ENCODE results near the gene ROR1. TPM values are rescaled to one million over a fixed set of nuclear protein-coding genes. Genes with fewer than 3 reads are reported as not detected.

The ROR1 gene
- total and polyA plus RNA-seq, 4 donors: 4.0 to 30.9 (median 11.4) TPM

GRCh38 chr1:63931468-63931867, 157.7 kb downstream of the ROR1 start:
- no peak for ATAC-seq (ENCODE audit: low FRiP score)

DNA sequence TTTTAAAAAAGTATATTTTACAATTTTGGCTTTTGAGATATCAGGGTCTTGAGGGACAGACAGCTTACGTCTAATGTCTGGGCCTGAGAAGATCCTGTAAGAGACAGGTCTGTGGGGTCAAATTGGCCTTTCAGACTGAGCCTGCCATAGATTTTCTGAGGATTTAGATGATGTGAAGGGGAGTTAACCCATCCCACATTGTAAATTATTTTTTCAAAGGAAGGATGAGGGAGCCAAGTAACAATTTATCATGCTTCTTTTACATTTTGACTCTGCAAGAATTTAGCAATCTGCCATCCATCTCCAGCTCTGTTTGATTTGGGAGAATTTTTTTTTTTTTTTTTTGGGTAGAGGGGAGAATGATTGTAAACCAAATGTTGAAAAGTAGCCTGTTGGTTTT, 160.9 kb downstream of the ROR1 start:
- WGBS, 2 donors: 0 to 10% methylated on average over 1 of the region's 1 CpG
- ATAC-seq (ENCODE audit: low FRiP score): no peak

More at GRCh38 chr1:63931468-63931867, 157.7 kb downstream of the ROR1 start:
- no peaks in the 10 kb centered on the region for H3K27me3 ChIP-seq (ENCODE audit: control insufficient read depth in 1 of 2, insufficient read depth in 2 of 2, low read length in 1 of 2)
- intact Hi-C loops (cut with DNase I): loop anchor here (5.0 to 10.0 kb wide), 2 partner anchors 51 to 203 kb away; no protein-coding TSS in a partner anchor
- no peak overlapping the region for H3K4me3 ChIP-seq (ENCODE audit: low read length in 2 of 2)
- no peak for DNase-seq
- peaks cover 13 to 18% of the 10 kb centered on the region in 2 donors for H3K4me1 ChIP-seq (ENCODE audit: control insufficient read depth in 1 of 2, insufficient read depth in 2 of 2, low read length in 2 of 2)
- H3K36me3 ChIP-seq (ENCODE audit: control insufficient read depth in 1 of 2, insufficient read depth in 2 of 2, low read length in 1 of 2): no peaks in the 10 kb centered on the region
- peak overlapping the region in 1 of 2 donors; percentile 75 for H3K27ac ChIP-seq (ENCODE audit: low read depth in 1 of 2, low read length in 2 of 2)
- 23 to 25% methylated on average over 2 of the region's 2 CpGs for WGBS, 2 donors
- H3K9me3 ChIP-seq (ENCODE audit: control insufficient read depth, low read length): no peaks in the 10 kb centered on the region

GRCh38 chr1:63935143-63935542, 161.3 kb downstream of the ROR1 start:
- intact Hi-C loops (cut with DNase I): loop anchor here in 1 of 2 donors (10.0 kb wide), 1 partner anchor 200 kb away; no protein-coding TSS in a partner anchor
- ATAC-seq (ENCODE audit: low FRiP score) (no peak), DNase-seq (no peak)
- Histone ChIP-seq H3K27me3 (ENCODE audit: control insufficient read depth in 1 of 2, insufficient read depth in 2 of 2, low read length in 1 of 2) (no peaks in the 10 kb centered on the region), H3K4me1 (ENCODE audit: control insufficient read depth in 1 of 2, insufficient read depth in 2 of 2, low read length in 2 of 2) (peaks cover 8 to 25% of the 10 kb centered on the region in 2 donors), H3K36me3 (ENCODE audit: control insufficient read depth in 1 of 2, insufficient read depth in 2 of 2, low read length in 1 of 2) (no peaks in the 10 kb centered on the region), H3K4me3 (ENCODE audit: low read length in 2 of 2) (no peak overlapping the region), H3K27ac (ENCODE audit: low read depth in 1 of 2, low read length in 2 of 2) (peak overlapping the region in 1 of 2 donors; percentile 56), H3K9me3 (ENCODE audit: control insufficient read depth, low read length) (no peaks in the 10 kb centered on the region)
- 23 to 42% methylated on average over 1 of the region's 1 CpG for WGBS, 2 donors

More for the DNA sequence above, 160.9 kb downstream of the ROR1 start:
- DNase-seq: no peak
- Histone ChIP-seq H3K27me3 (ENCODE audit: control insufficient read depth in 1 of 2, insufficient read depth in 2 of 2, low read length in 1 of 2) (no peaks in the 10 kb centered on the region), H3K9me3 (ENCODE audit: control insufficient read depth, low read length) (no peaks in the 10 kb centered on the region), H3K36me3 (ENCODE audit: control insufficient read depth in 1 of 2, insufficient read depth in 2 of 2, low read length in 1 of 2) (no peaks in the 10 kb centered on the region), H3K4me3 (ENCODE audit: low read length in 2 of 2) (no peak overlapping the region), H3K4me1 (ENCODE audit: control insufficient read depth in 1 of 2, insufficient read depth in 2 of 2, low read length in 2 of 2) (peaks cover 8 to 21% of the 10 kb centered on the region in 2 donors), H3K27ac (ENCODE audit: low read depth in 1 of 2, low read length in 2 of 2) (peak overlapping the region in 1 of 2 donors; percentile 25)
- intact Hi-C loops (cut with DNase I): loop anchor here (5.0 to 10.0 kb wide), 2 partner anchors 48 to 200 kb away; no protein-coding TSS in a partner anchor

- Histone ChIP-seq H3K4me1 (ENCODE audit: control insufficient read depth in 1 of 2, insufficient read depth in 2 of 2, low read length in 2 of 2) (peaks cover 8 to 28% of the 10 kb centered on the region in 2 donors), H3K4me3 (ENCODE audit: low read length in 2 of 2) (no peak overlapping the region), H3K36me3 (ENCODE audit: control insufficient read depth in 1 of 2, insufficient read depth in 2 of 2, low read length in 1 of 2) (no peaks in the 10 kb centered on the region), H3K9me3 (ENCODE audit: control insufficient read depth, low read length) (no peaks in the 10 kb centered on the region), H3K27me3 (ENCODE audit: control insufficient read depth in 1 of 2, insufficient read depth in 2 of 2, low read length in 1 of 2) (no peaks in the 10 kb centered on the region), H3K27ac (ENCODE audit: low read depth in 1 of 2, low read length in 2 of 2) (peak overlapping the region in 1 of 2 donors; percentile 62)
- intact Hi-C loops (cut with DNase I): loop anchor here in 1 of 2 donors (10.0 kb wide), 1 partner anchor 199 kb away; no protein-coding TSS in a partner anchor
- 0 to 4% methylated on average over 1 of the region's 1 CpG for WGBS, 2 donors
- ATAC-seq (ENCODE audit: low FRiP score) (no peak), DNase-seq (no peak)
These were observed 161.7 kb downstream of the ROR1 start for GRCh38 chr1:63935553-63935952.

DNA sequence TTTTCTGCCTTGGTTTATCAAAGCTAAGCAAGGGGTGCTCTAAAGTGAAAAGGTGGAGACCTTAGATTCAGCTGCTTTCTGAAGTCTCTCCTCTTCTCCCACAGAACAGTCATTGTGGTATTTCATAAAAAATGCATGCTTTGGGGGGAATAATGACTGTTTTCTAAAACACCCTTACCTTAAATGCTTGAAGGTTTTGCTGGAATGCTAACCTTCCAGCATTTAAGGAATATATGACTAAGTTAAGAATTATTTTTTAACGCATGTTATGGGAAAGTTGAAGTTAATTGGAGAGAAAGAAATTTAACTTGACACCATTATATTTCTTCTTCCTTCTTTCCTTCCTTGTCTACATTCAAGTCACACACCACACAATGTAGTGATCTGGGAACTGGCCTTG, 162.5 kb downstream of the ROR1 start:
- ATAC-seq (ENCODE audit: low FRiP score) (no peak), DNase-seq (no peak)
- intact Hi-C loops (cut with DNase I): loop anchor here in 1 of 2 donors (10.0 kb wide), 1 partner anchor 199 kb away; no protein-coding TSS in a partner anchor
- no peak overlapping the region for H3K27ac ChIP-seq (ENCODE audit: low read depth in 1 of 2, low read length in 2 of 2)
- H3K4me3 ChIP-seq (ENCODE audit: low read length in 2 of 2): no peak overlapping the region
- no peaks in the 10 kb centered on the region for H3K36me3 ChIP-seq (ENCODE audit: control insufficient read depth in 1 of 2, insufficient read depth in 2 of 2, low read length in 1 of 2)
- WGBS, 2 donors: 73 to 82% methylated on average over 1 of the region's 1 CpG
- no peaks in the 10 kb centered on the region for H3K9me3 ChIP-seq (ENCODE audit: control insufficient read depth, low read length)
- H3K4me1 ChIP-seq (ENCODE audit: control insufficient read depth in 1 of 2, insufficient read depth in 2 of 2, low read length in 2 of 2): peaks cover 8 to 29% of the 10 kb centered on the region in 2 donors
- no peaks in the 10 kb centered on the region for H3K27me3 ChIP-seq (ENCODE audit: control insufficient read depth in 1 of 2, insufficient read depth in 2 of 2, low read length in 1 of 2)

- H3K4me3 ChIP-seq (ENCODE audit: low read length in 2 of 2): no peak overlapping the region
- 30 to 46% methylated on average over 2 of the region's 2 CpGs for WGBS, 2 donors
- ATAC-seq (ENCODE audit: low FRiP score): no peak
These were observed 163.0 kb downstream of the ROR1 start for GRCh38 chr1:63936801-63937200.

GRCh38 chr1:63937461-63938022, 163.7 kb downstream of the ROR1 start:
- H3K27me3 ChIP-seq (ENCODE audit: control insufficient read depth in 1 of 2, insufficient read depth in 2 of 2, low read length in 1 of 2): no peaks in the 10 kb centered on the region
- ATAC-seq (ENCODE audit: low FRiP score): no peak
- peaks cover 4 to 29% of the 10 kb centered on the region in 2 donors for H3K4me1 ChIP-seq (ENCODE audit: control insufficient read depth in 1 of 2, insufficient read depth in 2 of 2, low read length in 2 of 2)
- no peaks in the 10 kb centered on the region for H3K9me3 ChIP-seq (ENCODE audit: control insufficient read depth, low read length)
- no peak for DNase-seq
- H3K36me3 ChIP-seq (ENCODE audit: control insufficient read depth in 1 of 2, insufficient read depth in 2 of 2, low read length in 1 of 2): no peaks in the 10 kb centered on the region
- H3K4me3 ChIP-seq (ENCODE audit: low read length in 2 of 2): no peak overlapping the region
- WGBS, 2 donors: 39 to 44% methylated on average over 3 of the region's 3 CpGs
- no peak overlapping the region for H3K27ac ChIP-seq (ENCODE audit: low read depth in 1 of 2, low read length in 2 of 2)
- intact Hi-C loops (cut with DNase I): loop anchor here in 1 of 2 donors (10.0 kb wide), 1 partner anchor 197 kb away; no protein-coding TSS in a partner anchor

More at GRCh38 chr1:63936801-63937200, 163.0 kb downstream of the ROR1 start:
- Histone ChIP-seq H3K36me3 (ENCODE audit: control insufficient read depth in 1 of 2, insufficient read depth in 2 of 2, low read length in 1 of 2) (no peaks in the 10 kb centered on the region), H3K27me3 (ENCODE audit: control insufficient read depth in 1 of 2, insufficient read depth in 2 of 2, low read length in 1 of 2) (no peaks in the 10 kb centered on the region), H3K4me1 (ENCODE audit: control insufficient read depth in 1 of 2, insufficient read depth in 2 of 2, low read length in 2 of 2) (peaks cover 8 to 29% of the 10 kb centered on the region in 2 donors), H3K9me3 (ENCODE audit: control insufficient read depth, low read length) (no peaks in the 10 kb centered on the region), H3K27ac (ENCODE audit: low read depth in 1 of 2, low read length in 2 of 2) (no peak overlapping the region)
- intact Hi-C loops (cut with DNase I): loop anchor here in 1 of 2 donors (10.0 kb wide), 1 partner anchor 198 kb away; no protein-coding TSS in a partner anchor
- no peak for DNase-seq

DNA sequence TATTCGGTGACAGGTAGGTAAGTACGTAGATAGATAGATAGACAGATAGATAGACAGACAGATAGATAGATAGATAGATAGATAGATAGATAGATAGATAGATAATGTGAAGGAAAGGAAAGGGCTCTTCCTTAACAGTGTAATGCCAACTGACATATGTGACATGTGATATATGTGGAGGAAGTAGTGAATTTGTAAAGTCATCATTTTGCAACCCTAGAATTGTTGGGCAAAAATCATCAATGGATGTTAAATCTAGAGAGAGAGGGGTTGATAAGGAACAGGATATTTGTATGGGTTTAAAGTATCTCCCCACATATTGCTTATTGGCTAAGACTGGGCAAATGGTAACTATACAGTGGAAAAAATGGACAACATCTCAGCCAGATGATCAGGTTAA, 166.6 kb downstream of the ROR1 start:
- intact Hi-C loops (cut with DNase I): no loop called here
- peaks cover 5 to 28% of the 10 kb centered on the region in 2 donors for H3K4me1 ChIP-seq (ENCODE audit: control insufficient read depth in 1 of 2, insufficient read depth in 2 of 2, low read length in 2 of 2)
- no peak overlapping the region for H3K27ac ChIP-seq (ENCODE audit: low read depth in 1 of 2, low read length in 2 of 2)
- no peaks in the 10 kb centered on the region for H3K9me3 ChIP-seq (ENCODE audit: control insufficient read depth, low read length)
- DNase-seq (no peak), ATAC-seq (ENCODE audit: low FRiP score) (no peak)
- 91 to 95% methylated on average over 2 of the region's 2 CpGs for WGBS, 2 donors
- no peak overlapping the region for H3K4me3 ChIP-seq (ENCODE audit: low read length in 2 of 2)
- no peaks in the 10 kb centered on the region for H3K36me3 ChIP-seq (ENCODE audit: control insufficient read depth in 1 of 2, insufficient read depth in 2 of 2, low read length in 1 of 2)
- no peaks in the 10 kb centered on the region for H3K27me3 ChIP-seq (ENCODE audit: control insufficient read depth in 1 of 2, insufficient read depth in 2 of 2, low read length in 1 of 2)

- Histone ChIP-seq H3K27ac (ENCODE audit: low read depth in 1 of 2, low read length in 2 of 2) (no peak overlapping the region), H3K27me3 (ENCODE audit: control insufficient read depth in 1 of 2, insufficient read depth in 2 of 2, low read length in 1 of 2) (no peaks in the 10 kb centered on the region), H3K9me3 (ENCODE audit: control insufficient read depth, low read length) (no peaks in the 10 kb centered on the region), H3K36me3 (ENCODE audit: control insufficient read depth in 1 of 2, insufficient read depth in 2 of 2, low read length in 1 of 2) (no peaks in the 10 kb centered on the region), H3K4me1 (ENCODE audit: control insufficient read depth in 1 of 2, insufficient read depth in 2 of 2, low read length in 2 of 2) (peaks cover 9 to 25% of the 10 kb centered on the region in 2 donors), H3K4me3 (ENCODE audit: low read length in 2 of 2) (no peak overlapping the region)
- intact Hi-C loops (cut with DNase I): no loop called here
- DNase-seq (no peak), ATAC-seq (ENCODE audit: low FRiP score) (no peak)
- 67% methylated on average over 3 of the region's 3 CpGs for WGBS, 2 donors
These were observed 169.6 kb downstream of the ROR1 start for GRCh38 chr1:63943393-63943792.
